ENCODE results near the gene ATG4A. TPM values are rescaled to one million over a fixed set of nuclear protein-coding genes. Genes with fewer than 3 reads are reported as not detected.

ATG4A gene
- total RNA-seq, 2 donors from 2014 or later = 8.2 to 8.3 TPM

Other genes starting within 250 kb of the ATG4A start
- gene TEX13B, start 109.4 kb upstream of the ATG4A start, total RNA-seq = not detected
- 10 to 100 TPM; 20.9 to 32.6 TPM for gene VSIG1, start 46.7 kb upstream of the ATG4A start, total RNA-seq
- gene PSMD10, start 236 bp upstream of the ATG4A start, total RNA-seq = 10 to 100 TPM; 14.3 to 17.5 TPM